CD4-positive, alpha-beta T cell (primary cell): Measurements from ENCODE around the gene AMY1C. TPM values are rescaled to one million over a fixed set of nuclear protein-coding genes. Genes with fewer than 3 reads are reported as not detected.
"Not testable (repeated sequence)": the region's sequence is repeated elsewhere in the genome, so short reads cannot be mapped to it uniquely, and the experiment has no call there.

Source experiments
- ATAC-seq: fragments of 200-7000 bp; cut with Tn5 transposase; one replicate; pipeline ENCODE4 v1.10.0; 2022; ENCODE audit warnings: mild to moderate bottlenecking; ENCODE audit not compliant: poor library complexity
- CTCF ChIA-PET: fragments of 350-600 bp; sonication (Branson Sonifier 250); formaldehyde crosslinking; loops from one replicate; lab custom pipeline; 2021; ENCODE audit warnings: antibody characterized with exemption, inconsistent platforms; lab: Charles Lee
- POLR2A ChIA-PET: fragments of 350-600 bp; sonication (Branson Sonifier 250); formaldehyde crosslinking; loops from one replicate; lab custom pipeline; 2021; ENCODE audit warnings: antibody characterized with exemption, inconsistent platforms; lab: Charles Lee
- DNase-seq, 14 experiments: peaks; one replicate each; pipeline ENCODE4 v3.0.0-alpha.2; 2013 to 2020; ENCODE audit warnings: mixed read lengths in 2 of 14
- H3K27ac ChIP-seq, 2 donors: one replicate each; pipeline versions ENCODE4 v1.5.1 to v1.7.0; 2013; ENCODE audit warnings: low read length in 2 of 2, low read depth in 1 of 2, mild to moderate bottlenecking in 1 of 2
- H3K27me3 ChIP-seq, 2 experiments: 1 replicate in 1 of 2; 2 replicates in 1 of 2; pipeline versions ENCODE4 v1.6.1 to v1.7.0; 2013; ENCODE audit warnings: low read length in 2 of 2, control low read depth in 1 of 2, mild to moderate bottlenecking in 1 of 2, moderate library complexity in 1 of 2; ENCODE audit not compliant: insufficient read depth in 2 of 2, control insufficient read depth in 1 of 2
- H3K36me3 ChIP-seq: one replicate; pipeline ENCODE4 v1.6.1; 2013; ENCODE audit warnings: low read length, control low read depth; ENCODE audit not compliant: insufficient read depth
- H3K4me1 ChIP-seq: one replicate; pipeline ENCODE4 v1.6.1; 2013; ENCODE audit warnings: low read length, control low read depth; ENCODE audit not compliant: insufficient read depth
- H3K4me3 ChIP-seq: one replicate; pipeline ENCODE4 v1.5.1; 2013; ENCODE audit warnings: mild to moderate bottlenecking, low read length, moderate library complexity
- H3K9me3 ChIP-seq, 2 experiments: 1 replicate in 1 of 2; 2 replicates in 1 of 2; pipeline versions ENCODE4 v1.6.1 to v1.7.0; 2013; ENCODE audit warnings: low read length in 2 of 2, mild to moderate bottlenecking in 2 of 2, control low read depth in 1 of 2, moderate library complexity in 1 of 2; ENCODE audit not compliant: control insufficient read depth in 1 of 2, insufficient read depth in 1 of 2
- H3K27ac Mint-ChIP-seq: one replicate; pipeline ENCODE4 v1.8.0; 2020; ENCODE audit warnings: mixed read lengths
- H3K27me3 Mint-ChIP-seq: one replicate; pipeline ENCODE4 v1.8.0; 2021; ENCODE audit warnings: mixed read lengths
- H3K36me3 Mint-ChIP-seq: one replicate; pipeline ENCODE4 v1.8.0; 2021; ENCODE audit warnings: low read depth, mixed read lengths
- H3K4me1 Mint-ChIP-seq: one replicate; pipeline ENCODE4 v1.8.0; 2021; ENCODE audit warnings: low read depth, mixed read lengths
- H3K4me3 Mint-ChIP-seq: one replicate; pipeline ENCODE4 v1.8.0; 2020; ENCODE audit warnings: mild to moderate bottlenecking, mixed read lengths
- H3K9me3 Mint-ChIP-seq: one replicate; pipeline ENCODE4 v1.8.0; 2020; ENCODE audit warnings: mixed read lengths
- intact Hi-C, 2 experiments: fragments of 100-400 bp; cut with DNase I in 1 of 2; cut with micrococcal nuclease in 1 of 2; formaldehyde crosslinking; loops; one replicate each; pipeline versions ENCODE4 v1.15.1 to v1.9.0; 2023 to 2025; cut with DNase I, micrococcal nuclease
- polyA plus RNA-seq, 2 donors: library from polyadenylated mRNA; unstranded; fragments of 120-200 nt; gene quantifications; one replicate each; pipeline ENCODE4 v1.2.1, GENCODE V29; 2013
- total RNA-seq, 174 experiments: library from RNA in 2 of 174; stranded (reverse) in 2 of 174; gene quantifications; one replicate each; pipeline ENCODE4 v1.2.3 and lab custom pipeline; 2021 to 2026

Gene AMY1C
- total RNA-seq (not detected), total RNA-seq (lab: John Stamatoyannopoulos, UW) (0 to 0.06 (median 0) reads per million in 172 experiments)
- not detected for polyA plus RNA-seq (2013, experiment 1 of 2)
- not detected for polyA plus RNA-seq (2013, experiment 2 of 2)

DNA sequence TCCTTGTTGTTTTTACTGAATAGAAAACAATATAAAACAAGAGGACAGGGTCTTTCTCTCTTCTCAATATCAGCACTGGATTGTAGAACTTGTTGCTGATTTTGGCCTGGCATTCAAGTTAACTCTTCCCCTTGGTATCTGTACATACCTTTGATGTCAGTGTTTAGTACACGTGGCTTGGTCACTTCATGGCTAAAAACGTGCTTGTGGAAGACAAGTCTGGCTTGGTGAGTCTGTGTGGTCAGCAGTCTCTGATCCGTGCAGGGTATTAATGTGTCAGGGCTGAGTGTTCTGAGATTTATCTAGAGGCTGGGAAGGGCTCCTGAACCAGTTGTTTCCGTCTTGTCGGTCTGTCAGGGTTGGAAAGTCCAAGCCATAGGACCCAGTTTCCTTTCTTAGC is at the start of gene AMY1C:
TSS of gene AMY1C (plus strand) at position 301 of the 400 bp plus-strand sequence. CDS start 572 bp downstream, outside the sequence.
- DNase-seq, H3K9me3 ChIP-seq, CTCF ChIA-PET, H3K4me1 ChIP-seq, H3K27me3 ChIP-seq, H3K36me3 ChIP-seq, H3K9me3 Mint-ChIP-seq, H3K36me3 Mint-ChIP-seq, intact Hi-C loops, H3K27me3 Mint-ChIP-seq, H3K27ac Mint-ChIP-seq, H3K4me3 ChIP-seq, H3K4me1 Mint-ChIP-seq, H3K27ac ChIP-seq, H3K4me3 Mint-ChIP-seq, POLR2A ChIA-PET, ATAC-seq: not testable (repeated sequence)

DNA sequence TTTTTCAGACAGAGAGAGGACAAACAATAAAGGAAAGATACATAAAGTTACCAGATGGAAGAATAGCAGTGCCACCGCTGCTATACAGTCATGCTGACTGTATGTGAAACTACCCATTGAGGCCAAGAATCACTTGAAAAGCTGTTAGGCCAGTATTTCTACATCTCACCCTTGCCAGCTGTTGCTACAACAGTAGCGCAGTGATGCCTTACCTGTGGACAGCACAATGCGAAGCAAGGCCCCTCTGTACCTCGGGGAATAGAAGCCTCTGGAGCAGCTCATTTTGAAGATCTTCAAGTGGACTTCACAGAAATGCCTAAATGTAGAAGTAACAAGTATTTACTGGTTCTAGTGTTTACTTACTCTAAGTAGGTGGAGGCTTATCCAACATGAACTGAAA is 49.0 kb upstream of the AMY1C start:
- H3K36me3 ChIP-seq, H3K27ac ChIP-seq, POLR2A ChIA-PET, H3K4me3 Mint-ChIP-seq, H3K9me3 Mint-ChIP-seq, H3K27ac Mint-ChIP-seq, DNase-seq, ATAC-seq, intact Hi-C loops, H3K4me1 ChIP-seq, H3K4me1 Mint-ChIP-seq, H3K27me3 ChIP-seq, H3K27me3 Mint-ChIP-seq, H3K9me3 ChIP-seq, H3K36me3 Mint-ChIP-seq, H3K4me3 ChIP-seq, CTCF ChIA-PET: not testable (repeated sequence)

- not testable (repeated sequence) for DNase-seq
Measured at GRCh38 chr1:103701256-103701655, 48.4 kb upstream of the AMY1C start.

DNA sequence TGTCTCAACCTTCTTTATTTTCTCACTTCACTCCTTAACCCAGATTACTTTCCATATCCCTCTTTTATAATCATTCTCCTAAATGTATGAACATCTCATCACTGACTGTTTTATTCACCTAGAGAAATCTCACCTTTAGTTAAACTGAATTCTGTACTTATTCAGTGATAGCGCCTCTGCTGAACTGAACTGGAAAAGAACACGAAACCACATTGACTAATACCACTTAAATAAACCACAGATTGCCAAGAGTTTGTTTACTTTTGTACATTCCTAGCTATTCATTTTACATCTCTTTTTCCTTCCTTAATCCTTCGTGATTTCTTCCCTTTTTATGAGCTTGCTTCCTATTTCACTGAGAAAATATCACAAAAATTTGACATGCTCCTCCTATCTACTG is 42.0 kb upstream of the AMY1C start:
- H3K27me3 Mint-ChIP-seq, POLR2A ChIA-PET, H3K4me3 Mint-ChIP-seq, H3K9me3 Mint-ChIP-seq, H3K4me3 ChIP-seq, DNase-seq, ATAC-seq, H3K4me1 Mint-ChIP-seq, intact Hi-C loops, H3K27me3 ChIP-seq, H3K9me3 ChIP-seq, H3K36me3 Mint-ChIP-seq, H3K36me3 ChIP-seq, CTCF ChIA-PET, H3K27ac ChIP-seq, H3K27ac Mint-ChIP-seq, H3K4me1 ChIP-seq: not testable (repeated sequence)

More at GRCh38 chr1:103701256-103701655, 48.4 kb upstream of the AMY1C start:
- H3K4me1 ChIP-seq, ATAC-seq, H3K27ac ChIP-seq, POLR2A ChIA-PET, H3K4me1 Mint-ChIP-seq, H3K27ac Mint-ChIP-seq, H3K36me3 ChIP-seq, intact Hi-C loops, H3K27me3 Mint-ChIP-seq, CTCF ChIA-PET, H3K9me3 Mint-ChIP-seq, H3K27me3 ChIP-seq, H3K9me3 ChIP-seq, H3K36me3 Mint-ChIP-seq, H3K4me3 ChIP-seq, H3K4me3 Mint-ChIP-seq: not testable (repeated sequence)

GRCh38 chr1:103710381-103710780 is 39.3 kb upstream of the AMY1C start:
- H3K36me3 Mint-ChIP-seq, CTCF ChIA-PET, H3K27ac Mint-ChIP-seq, H3K27me3 ChIP-seq, H3K27me3 Mint-ChIP-seq, H3K9me3 Mint-ChIP-seq, H3K4me1 ChIP-seq, H3K27ac ChIP-seq, H3K9me3 ChIP-seq, DNase-seq, intact Hi-C loops, H3K36me3 ChIP-seq, H3K4me3 ChIP-seq, H3K4me1 Mint-ChIP-seq, H3K4me3 Mint-ChIP-seq, ATAC-seq, POLR2A ChIA-PET: not testable (repeated sequence)

DNA sequence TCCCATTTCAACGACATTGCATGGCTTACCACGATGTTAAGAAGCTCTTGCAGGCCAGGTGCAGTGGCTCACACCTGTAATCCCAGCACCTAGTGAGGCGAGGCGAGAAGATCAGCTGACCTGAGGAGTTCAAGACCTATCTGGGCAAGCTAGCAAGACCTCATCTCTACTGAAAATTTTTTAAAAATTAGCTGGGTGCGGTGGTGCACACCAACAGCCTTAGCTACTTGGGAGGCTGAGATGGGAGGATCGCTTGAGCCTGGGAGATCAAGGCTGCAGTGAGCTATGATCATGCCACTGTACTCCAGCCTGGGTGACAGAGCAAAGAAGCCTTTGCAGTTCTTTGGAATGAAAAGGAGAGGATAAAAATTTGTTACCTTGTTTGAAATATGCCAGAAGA is 32.3 kb upstream of the AMY1C start:
- H3K27ac ChIP-seq, H3K27me3 Mint-ChIP-seq, H3K27me3 ChIP-seq, H3K4me1 Mint-ChIP-seq, H3K36me3 ChIP-seq, H3K9me3 ChIP-seq, CTCF ChIA-PET, H3K27ac Mint-ChIP-seq, H3K4me1 ChIP-seq, intact Hi-C loops, H3K4me3 ChIP-seq, H3K4me3 Mint-ChIP-seq, POLR2A ChIA-PET, ATAC-seq, DNase-seq, H3K9me3 Mint-ChIP-seq, H3K36me3 Mint-ChIP-seq: not testable (repeated sequence)

DNA sequence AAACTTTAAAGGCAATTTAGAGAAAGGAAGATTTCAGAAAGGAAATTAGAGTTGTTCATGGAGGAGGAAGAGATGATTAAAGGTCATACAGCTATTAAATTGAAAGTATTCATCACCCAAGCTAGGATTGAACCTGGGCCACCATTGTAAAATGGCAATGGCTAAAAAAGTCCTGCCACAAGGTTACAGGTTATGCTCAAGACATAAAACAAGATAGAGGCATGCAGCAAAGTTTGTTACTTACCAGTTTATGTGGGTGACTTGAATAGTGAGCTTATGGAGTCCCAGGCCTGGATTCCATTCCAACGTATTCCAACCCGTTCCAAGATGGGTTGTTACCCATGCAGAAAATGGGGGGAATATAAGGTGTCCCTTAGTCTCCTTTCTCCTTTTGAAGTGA is 28.2 kb upstream of the AMY1C start:
- H3K27ac ChIP-seq, H3K36me3 Mint-ChIP-seq, H3K27me3 ChIP-seq, CTCF ChIA-PET, H3K4me1 ChIP-seq, H3K27ac Mint-ChIP-seq, DNase-seq, H3K4me3 ChIP-seq, POLR2A ChIA-PET, intact Hi-C loops, H3K9me3 Mint-ChIP-seq, H3K9me3 ChIP-seq, H3K27me3 Mint-ChIP-seq, H3K36me3 ChIP-seq, H3K4me1 Mint-ChIP-seq, ATAC-seq, H3K4me3 Mint-ChIP-seq: not testable (repeated sequence)
